Measurements from ENCODE around the gene TMEM131. TPM values are rescaled to one million over a fixed set of nuclear protein-coding genes. Genes with fewer than 3 reads are reported as not detected.
A peak's percentile ranks its signal among the peaks of the same experiment; 100 is the strongest.

TMEM131 gene
- total RNA-seq, 1 donor from 2014 or later = 43.9 TPM

DNA sequence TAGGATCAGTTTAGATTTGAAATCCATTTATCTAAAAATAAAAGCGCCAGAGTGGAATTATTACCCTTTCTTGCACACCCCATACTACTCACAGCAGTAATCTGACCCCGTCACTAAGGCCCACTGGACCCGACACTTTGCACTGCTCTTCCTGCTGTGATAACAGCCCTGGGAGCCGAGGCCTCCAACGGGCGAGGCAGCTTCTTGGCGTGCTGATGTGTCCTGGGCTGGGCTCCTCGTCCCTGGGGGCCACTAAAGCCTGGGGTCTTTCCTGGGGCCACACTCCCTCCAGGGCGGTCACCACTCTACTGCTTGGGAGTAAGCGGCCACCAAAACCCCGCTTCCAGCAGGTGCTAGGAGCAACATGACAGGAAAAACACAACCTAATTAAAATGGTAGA is 220.7 kb downstream of the TMEM131 start:
- Mint-ChIP-seq H3K9me3 (peaks cover 3% of the 10 kb centered on the region), H3K27ac (ENCODE audit: unreplicated experiment) (no peak overlapping the region), H3K36me3 (ENCODE audit: low read depth) (peaks cover 30% of the 10 kb centered on the region), H3K27me3 (ENCODE audit: low read depth) (no peaks in the 10 kb centered on the region), H3K4me3 (no peak overlapping the region), H3K4me1 (peaks cover 11% of the 10 kb centered on the region)
- DNase-seq (ENCODE audit: low read depth, low spot score) = no peak
- no peak for TF ChIP-seq CTCF (conservative IDR thresholded peaks at IDR 0.05)

DNA sequence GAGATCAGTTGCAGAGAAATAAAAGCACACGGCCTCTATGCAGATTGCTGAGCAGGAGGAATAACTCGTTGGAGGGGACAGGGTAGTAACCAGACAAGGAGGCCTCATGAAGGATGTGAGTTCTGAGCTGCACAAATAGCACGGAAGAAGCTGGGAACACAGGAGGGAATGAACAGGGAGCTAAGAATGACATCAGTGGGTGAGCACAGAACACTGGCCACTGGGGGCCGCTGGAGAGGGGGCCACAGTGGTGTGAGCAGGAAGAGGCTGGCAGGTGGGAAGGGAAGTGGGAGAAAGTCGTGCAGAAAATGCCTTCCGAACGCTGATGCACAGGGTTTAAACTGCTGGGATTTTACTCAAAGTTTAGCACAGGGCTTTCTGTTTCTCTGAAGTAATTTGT is 221.3 kb downstream of the TMEM131 start:
- TF ChIP-seq CTCF (conservative IDR thresholded peaks at IDR 0.05) = peak; percentile 44
- peaks cover 29% of the 10 kb centered on the region for H3K36me3 Mint-ChIP-seq (ENCODE audit: low read depth)
- H3K9me3 Mint-ChIP-seq = peaks cover 3% of the 10 kb centered on the region
- DNase-seq (ENCODE audit: low read depth, low spot score) = no peak
- no peaks in the 10 kb centered on the region for H3K27me3 Mint-ChIP-seq (ENCODE audit: low read depth)
- peak overlapping the region; percentile 48 for H3K27ac Mint-ChIP-seq (ENCODE audit: unreplicated experiment)
- H3K4me1 Mint-ChIP-seq = peaks cover 11% of the 10 kb centered on the region
- no peak overlapping the region for H3K4me3 Mint-ChIP-seq

GRCh38 chr2:97770445-97770844 is 225.3 kb downstream of the TMEM131 start:
- no peak overlapping the region for H3K27ac Mint-ChIP-seq (ENCODE audit: unreplicated experiment)
- H3K4me1 Mint-ChIP-seq = peaks cover 12% of the 10 kb centered on the region
- no peaks in the 10 kb centered on the region for H3K27me3 Mint-ChIP-seq (ENCODE audit: low read depth)
- peaks cover 14% of the 10 kb centered on the region for H3K36me3 Mint-ChIP-seq (ENCODE audit: low read depth)
- H3K4me3 Mint-ChIP-seq = no peak overlapping the region
- TF ChIP-seq CTCF (conservative IDR thresholded peaks at IDR 0.05) = no peak
- no peak for DNase-seq (ENCODE audit: low read depth, low spot score)
- no peaks in the 10 kb centered on the region for H3K9me3 Mint-ChIP-seq

DNA sequence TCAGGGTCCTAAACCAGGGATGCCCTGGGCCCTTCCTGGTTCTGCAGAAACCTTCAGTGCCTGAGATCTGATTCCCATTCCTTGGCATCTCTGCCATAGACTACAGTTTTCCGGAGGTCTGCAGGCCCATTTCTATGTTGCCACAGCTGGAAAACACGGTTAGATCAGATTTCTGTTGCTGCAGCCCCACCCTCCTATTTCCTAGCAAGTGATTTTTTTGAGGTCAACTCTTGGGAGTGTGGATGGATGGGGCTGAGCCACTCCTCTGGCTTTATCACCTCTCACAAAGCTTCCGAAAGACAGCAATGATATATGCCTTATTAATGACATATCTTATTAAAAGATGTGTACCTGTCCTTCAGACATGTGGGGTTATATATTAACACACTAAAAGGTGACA is 226.0 kb downstream of the TMEM131 start:
- H3K4me1 Mint-ChIP-seq = peaks cover 15% of the 10 kb centered on the region
- no peaks in the 10 kb centered on the region for H3K9me3 Mint-ChIP-seq
- TF ChIP-seq CTCF (conservative IDR thresholded peaks at IDR 0.05) = no peak
- no peak overlapping the region for H3K27ac Mint-ChIP-seq (ENCODE audit: unreplicated experiment)
- no peak for DNase-seq (ENCODE audit: low read depth, low spot score)
- H3K36me3 Mint-ChIP-seq (ENCODE audit: low read depth) = peaks cover 15% of the 10 kb centered on the region
- H3K27me3 Mint-ChIP-seq (ENCODE audit: low read depth) = no peaks in the 10 kb centered on the region
- no peak overlapping the region for H3K4me3 Mint-ChIP-seq

DNA sequence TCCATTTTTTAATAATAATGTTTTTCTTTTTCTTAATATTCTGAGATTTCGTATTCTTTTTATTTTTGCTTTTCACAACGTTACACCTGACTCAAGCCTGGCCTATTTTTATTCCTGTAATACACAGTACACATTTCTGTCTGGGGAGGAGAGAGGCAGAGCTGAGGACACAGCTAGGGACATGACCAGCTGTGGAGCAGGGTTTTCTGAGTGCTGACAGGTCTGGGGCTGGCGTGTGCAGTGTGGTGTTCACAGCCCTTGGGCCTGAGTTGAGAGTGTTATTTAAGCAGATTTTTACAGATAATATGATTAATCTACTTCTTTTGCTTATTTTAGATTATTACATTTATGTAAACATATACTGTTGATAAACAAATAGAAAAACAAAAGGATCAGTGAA is 226.4 kb downstream of the TMEM131 start:
- no peak for DNase-seq (ENCODE audit: low read depth, low spot score)
- no peak for TF ChIP-seq CTCF (conservative IDR thresholded peaks at IDR 0.05)

GRCh38 chr2:97766567-97766966 is 229.2 kb downstream of the TMEM131 start:
- H3K36me3 Mint-ChIP-seq (ENCODE audit: low read depth) = peaks cover 10% of the 10 kb centered on the region
- DNase-seq (ENCODE audit: low read depth, low spot score) = no peak
- peaks cover 14% of the 10 kb centered on the region for H3K4me1 Mint-ChIP-seq
- TF ChIP-seq CTCF (conservative IDR thresholded peaks at IDR 0.05) = no peak
- H3K27ac Mint-ChIP-seq (ENCODE audit: unreplicated experiment) = no peak overlapping the region
- no peaks in the 10 kb centered on the region for H3K9me3 Mint-ChIP-seq
- no peaks in the 10 kb centered on the region for H3K27me3 Mint-ChIP-seq (ENCODE audit: low read depth)
- no peak overlapping the region for H3K4me3 Mint-ChIP-seq

More for the DNA sequence above, 226.4 kb downstream of the TMEM131 start:
- Mint-ChIP-seq H3K36me3 (ENCODE audit: low read depth) (peaks cover 11% of the 10 kb centered on the region), H3K9me3 (no peaks in the 10 kb centered on the region), H3K4me1 (peaks cover 11% of the 10 kb centered on the region), H3K4me3 (no peak overlapping the region), H3K27me3 (ENCODE audit: low read depth) (no peaks in the 10 kb centered on the region), H3K27ac (ENCODE audit: unreplicated experiment) (no peak overlapping the region)

Measured in neural crest cell (in vitro differentiated cells).